ACC112 (cell line): Measurements from ENCODE around the gene CTBP2.

Experiments
- H2AFZ ChIP-seq: fragments of 200-600 bp; sonication (generic); one replicate; pipeline ENCODE4 v1.6.0; 2017; ENCODE audit warnings: antibody characterized with exemption, low read length; ENCODE audit not compliant: unreplicated experiment
- H3K27ac ChIP-seq: fragments of 200-600 bp; sonication (generic); 2 replicates; pipeline ENCODE4 v1.5.1; 2014; ENCODE audit warnings: low read depth, mild to moderate bottlenecking, antibody characterized with exemption, low read length, moderate library complexity
- H3K27me3 ChIP-seq: fragments of 200-600 bp; sonication (generic); 2 replicates; pipeline ENCODE4 v1.6.1; 2014; ENCODE audit warnings: mild to moderate bottlenecking, antibody characterized with exemption, low read length, moderate library complexity, mixed read lengths; ENCODE audit not compliant: insufficient read depth
- H3K36me3 ChIP-seq: fragments of 200-600 bp; sonication (generic); 2 replicates; pipeline ENCODE4 v1.6.1; 2016; ENCODE audit warnings: mild to moderate bottlenecking, antibody characterized with exemption, low read length, moderate library complexity, mixed read lengths; ENCODE audit not compliant: insufficient read depth
- H3K4me1 ChIP-seq: fragments of 200-600 bp; sonication (generic); one replicate; pipeline ENCODE4 v1.6.1; 2016; ENCODE audit warnings: low read length, mixed read lengths; ENCODE audit not compliant: insufficient read depth, unreplicated experiment, control insufficient read depth
- H3K4me3 ChIP-seq: fragments of 200-600 bp; sonication (generic); 2 replicates; pipeline ENCODE4 v1.5.1; 2014; ENCODE audit warnings: mild to moderate bottlenecking, low read depth, low read length
- H3K79me2 ChIP-seq: fragments of 200-600 bp; sonication (generic); one replicate; pipeline ENCODE4 v1.6.0; 2016; ENCODE audit warnings: low read length; ENCODE audit not compliant: control insufficient read depth, unreplicated experiment, insufficient read depth

CTBP2 gene

GRCh38 chr10:125012851-125013528 is 147.4 kb downstream of the CTBP2 start:
- Histone ChIP-seq H3K79me2 (peaks cover 35% of the 10 kb centered on the region), H3K27ac (no peak overlapping the region), H3K4me3 (no peak overlapping the region), H3K4me1 (peaks cover 21% of the 10 kb centered on the region), H3K27me3 (no peaks in the 10 kb centered on the region), H2AFZ (no peak overlapping the region), H3K36me3 (no peaks in the 10 kb centered on the region)

GRCh38 chr10:125011926-125012705 is 148.2 kb downstream of the CTBP2 start:
- no peaks in the 10 kb centered on the region for H3K27me3 ChIP-seq
- no peak overlapping the region for H2AFZ ChIP-seq
- no peaks in the 10 kb centered on the region for H3K36me3 ChIP-seq
- peaks cover 36% of the 10 kb centered on the region for H3K79me2 ChIP-seq
- peaks cover 14% of the 10 kb centered on the region for H3K4me1 ChIP-seq
- no peak overlapping the region for H3K27ac ChIP-seq
- no peak overlapping the region for H3K4me3 ChIP-seq

GRCh38 chr10:125011171-125011925 is 149.0 kb downstream of the CTBP2 start:
- H2AFZ ChIP-seq = no peak overlapping the region
- H3K4me1 ChIP-seq = peaks cover 6% of the 10 kb centered on the region
- no peak overlapping the region for H3K27ac ChIP-seq
- H3K27me3 ChIP-seq = no peaks in the 10 kb centered on the region
- no peak overlapping the region for H3K4me3 ChIP-seq
- H3K36me3 ChIP-seq = no peaks in the 10 kb centered on the region
- peaks cover 38% of the 10 kb centered on the region for H3K79me2 ChIP-seq

- Histone ChIP-seq H2AFZ (no peak overlapping the region), H3K4me1 (no peaks in the 10 kb centered on the region), H3K4me3 (no peak overlapping the region), H3K79me2 (peaks cover 37% of the 10 kb centered on the region), H3K27ac (no peak overlapping the region), H3K36me3 (no peaks in the 10 kb centered on the region), H3K27me3 (no peaks in the 10 kb centered on the region)
These were observed 150.0 kb downstream of the CTBP2 start for GRCh38 chr10:125010362-125010761.

- H3K79me2 ChIP-seq = peaks cover 30% of the 10 kb centered on the region
- no peaks in the 10 kb centered on the region for H3K27me3 ChIP-seq
- no peaks in the 10 kb centered on the region for H3K36me3 ChIP-seq
- no peak overlapping the region for H3K27ac ChIP-seq
- H3K4me3 ChIP-seq = no peak overlapping the region
- no peak overlapping the region for H2AFZ ChIP-seq
- H3K4me1 ChIP-seq = no peaks in the 10 kb centered on the region
These were observed 150.7 kb downstream of the CTBP2 start for GRCh38 chr10:125009661-125010161.

- H3K79me2 ChIP-seq = peaks cover 25% of the 10 kb centered on the region
- no peak overlapping the region for H3K27ac ChIP-seq
- H3K36me3 ChIP-seq = no peaks in the 10 kb centered on the region
- no peaks in the 10 kb centered on the region for H3K4me1 ChIP-seq
- no peak overlapping the region for H3K4me3 ChIP-seq
- no peaks in the 10 kb centered on the region for H3K27me3 ChIP-seq
- H2AFZ ChIP-seq = no peak overlapping the region
These were observed 151.4 kb downstream of the CTBP2 start for GRCh38 chr10:125008689-125009638.

- Histone ChIP-seq H3K4me1 (no peaks in the 10 kb centered on the region), H3K27me3 (no peaks in the 10 kb centered on the region), H3K79me2 (peaks cover 14% of the 10 kb centered on the region), H2AFZ (no peak overlapping the region), H3K27ac (no peak overlapping the region), H3K36me3 (no peaks in the 10 kb centered on the region), H3K4me3 (no peak overlapping the region)
These were observed 152.9 kb downstream of the CTBP2 start for GRCh38 chr10:125007436-125007835.

GRCh38 chr10:125006921-125007426 is 153.4 kb downstream of the CTBP2 start:
- Histone ChIP-seq H3K27ac (no peak overlapping the region), H3K27me3 (no peaks in the 10 kb centered on the region), H3K79me2 (peaks cover 10% of the 10 kb centered on the region), H3K4me3 (no peak overlapping the region), H3K4me1 (no peaks in the 10 kb centered on the region), H3K36me3 (no peaks in the 10 kb centered on the region), H2AFZ (no peak overlapping the region)

GRCh38 chr10:125006188-125006680 is 154.1 kb downstream of the CTBP2 start:
- H3K4me1 ChIP-seq = no peaks in the 10 kb centered on the region
- peaks cover 7% of the 10 kb centered on the region for H3K79me2 ChIP-seq
- H3K27ac ChIP-seq = no peak overlapping the region
- no peaks in the 10 kb centered on the region for H3K27me3 ChIP-seq
- no peak overlapping the region for H2AFZ ChIP-seq
- no peak overlapping the region for H3K4me3 ChIP-seq
- no peaks in the 10 kb centered on the region for H3K36me3 ChIP-seq
